ENCODE data around the gene XYLB. TPM values are rescaled to one million over a fixed set of nuclear protein-coding genes. Genes with fewer than 3 reads are reported as not detected.

The XYLB gene
- total RNA-seq, 1 experiment from 2014 or later = 3.3 TPM

DNA sequence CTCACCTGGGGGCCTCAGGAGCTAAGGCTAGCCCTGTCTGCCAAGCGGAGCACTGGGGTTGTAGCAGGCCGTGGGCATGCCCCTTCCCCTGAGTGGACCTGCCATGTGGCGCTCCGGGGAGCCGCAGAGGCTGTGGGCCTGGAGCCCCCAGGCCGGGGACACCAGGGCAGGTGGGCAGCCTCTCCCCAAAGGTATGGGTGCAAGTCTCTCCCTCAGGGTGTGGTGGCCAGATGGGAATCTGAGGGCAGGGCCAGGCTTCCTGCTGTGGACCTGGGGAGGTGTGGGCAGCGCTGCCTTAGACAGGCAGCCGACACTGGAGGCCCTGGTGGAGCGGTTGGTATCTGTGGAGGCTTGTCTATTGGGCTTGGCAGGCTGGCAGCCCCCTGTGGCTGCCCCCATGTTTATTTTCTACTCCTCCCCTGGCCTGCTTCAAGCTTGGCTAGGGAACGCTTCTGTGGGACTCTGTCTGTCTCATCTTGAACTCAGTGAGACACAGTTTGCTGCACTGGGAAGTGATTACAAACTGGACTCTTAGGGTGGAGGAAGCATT, 113.0 kb downstream of the XYLB start:
- DNase-seq (ENCODE audit: low spot score) (no peak), ATAC-seq (no peak)
- Mint-ChIP-seq H3K4me1 (peaks cover 44% of the 10 kb centered on the region), H3K36me3 (peaks cover under 1% of the 10 kb centered on the region; the same call in 1 of the 2 replicates), H3K9me3 (no peaks in the 10 kb centered on the region), H3K27me3 (ENCODE audit: low read depth) (no peaks in the 10 kb centered on the region), H3K4me3 (no peak overlapping the region), H3K27ac (0 out of 2 replicates have a peak overlapping the region, but pooled peaks have one; percentile 32)
- TF ChIP-seq JUN (CRISPR knock-in tag; IDR thresholded peaks at IDR 0.05) = no peak
- TF ChIP-seq FOXP1 (CRISPR knock-in tag; IDR thresholded peaks at IDR 0.05; ENCODE audit: borderline replicate concordance) = 0 out of 2 replicates have a peak, but pooled peaks have one; percentile 46
- TF ChIP-seq ARID4B (CRISPR knock-in tag; IDR thresholded peaks at IDR 0.05; ENCODE audit: borderline replicate concordance) = no peak
- ChIA-PET CTCF (no interaction called here), POLR2A (no interaction called here)

DNA sequence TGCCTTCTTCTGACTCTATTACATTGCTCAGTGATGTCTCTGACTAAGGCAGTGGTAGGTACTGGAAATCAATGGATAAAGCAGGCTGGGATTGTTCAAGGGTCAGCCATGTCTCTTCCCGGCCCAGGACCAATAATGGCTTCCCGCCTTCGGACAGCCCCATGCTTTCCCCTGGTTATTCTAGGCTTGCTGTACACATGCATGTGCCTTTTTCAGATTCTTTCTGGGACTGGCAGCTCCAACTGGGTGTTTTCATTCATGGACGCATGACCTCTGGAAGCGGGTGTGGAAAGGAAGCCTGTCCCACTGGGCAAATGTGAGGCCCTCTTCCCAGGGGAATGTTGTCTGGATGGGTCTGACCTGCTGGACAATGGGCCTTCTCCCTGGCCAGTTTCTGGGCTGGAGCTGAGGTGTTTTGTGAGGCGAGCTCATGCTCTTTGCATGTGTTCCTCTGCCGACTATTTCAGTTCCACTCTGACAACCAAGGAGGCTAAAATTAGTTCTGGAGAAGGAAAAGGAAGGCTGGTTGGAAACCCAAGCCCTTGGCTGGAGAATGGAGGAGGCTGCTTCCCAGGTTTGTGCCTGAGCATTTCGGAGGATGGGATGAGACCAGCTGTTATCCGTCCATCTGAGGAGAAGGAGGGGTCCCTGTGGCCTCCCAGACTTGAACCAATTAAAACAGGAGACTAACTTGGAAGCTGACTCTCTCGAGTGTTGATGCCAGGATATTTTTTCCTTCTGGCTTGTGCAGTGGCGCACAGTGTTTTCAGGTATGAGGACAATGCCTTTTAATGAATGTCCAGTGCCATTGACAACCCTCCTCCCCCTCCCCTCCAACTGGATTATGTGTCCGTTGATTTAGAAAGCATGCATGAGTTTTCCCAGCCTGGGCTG, 114.0 kb downstream of the XYLB start:
- CTCF ChIA-PET = no interaction called here
- H3K36me3 Mint-ChIP-seq = peaks cover 3% of the 10 kb centered on the region
- H3K4me1 Mint-ChIP-seq = peaks cover 44% of the 10 kb centered on the region
- no peak for DNase-seq (ENCODE audit: low spot score)
- no peak for TF ChIP-seq ZNF263 (CRISPR knock-in tag; IDR thresholded peaks at IDR 0.05; ENCODE audit: low read depth)
- no peak for ATAC-seq
- peaks cover 4% of the 10 kb centered on the region for H3K9me3 Mint-ChIP-seq
- no peak overlapping the region for H3K4me3 Mint-ChIP-seq
- POLR2A ChIA-PET = no interaction called here
- H3K27me3 Mint-ChIP-seq (ENCODE audit: low read depth) = no peaks in the 10 kb centered on the region
- 0 out of 2 replicates have a peak overlapping the region, but pooled peaks have one; percentile 32 for H3K27ac Mint-ChIP-seq

Other genes with a start within 250 kb of the XYLB start
- gene ACAA1, start 209.7 kb upstream of the XYLB start, total RNA-seq (2021) = 34.4 to 46.5 TPM (median 39.0 TPM) in 3 replicates
- gene MYD88, start 208.1 kb upstream of the XYLB start, total RNA-seq (2021) = 18.1 to 19.2 TPM (median 19.2 TPM) in 3 replicates
- gene OXSR1, start 181.2 kb upstream of the XYLB start, total RNA-seq (2021) = 49.4 to 52.4 TPM (median 50.6 TPM) in 3 replicates
- 0.16 to 0.42 TPM (median 0.30 TPM) in 3 replicates for gene SLC22A13, start 81.0 kb upstream of the XYLB start, total RNA-seq (2021)
- gene SLC22A14, start 64.5 kb upstream of the XYLB start, total RNA-seq (2021) = 0.09 TPM in 1 of 3 replicates, not detected in the others
- gene ACVR2B, start 107.1 kb downstream of the XYLB start, total RNA-seq (2021) = 104 to 117 TPM (median 112 TPM) in 3 replicates
- 12.2 to 13.7 TPM (median 12.9 TPM) in 3 replicates for gene EXOG, start 149.6 kb downstream of the XYLB start, total RNA-seq (2021)